Right lobe of liver (tissue), 6 donors: ENCODE results near the gene GRK1. TPM values are rescaled to one million over a fixed set of nuclear protein-coding genes. Genes with fewer than 3 reads are reported as not detected.

ENCODE experiments used
- ATAC-seq, 4 donors: fragments of 200-7000 bp; cut with Tn5 transposase; one replicate each; pipeline ENCODE4 v1.9.1; 2020; ENCODE audit warnings: mild to moderate bottlenecking in 4 of 4, moderate library complexity in 4 of 4
- DNase-seq, 3 donors: peaks; one replicate each; pipeline ENCODE4 v3.0.0-alpha.2; 2020
- H3K27ac ChIP-seq, 3 donors: fragments of 200-600 bp; one replicate each; pipeline ENCODE4 v1.8.0; 2022
- H3K27me3 ChIP-seq, 2 donors: fragments of 200-600 bp; one replicate each; pipeline ENCODE4 v1.8.0; 2022
- H3K36me3 ChIP-seq, 4 donors: fragments of 200-600 bp; sonication (generic) in 1 of 4; one replicate each; pipeline versions ENCODE4 v1.5.1 to v1.8.0; 2017 to 2022; ENCODE audit warnings: control low read depth in 1 of 4
- H3K4me1 ChIP-seq, 4 donors: fragments of 200-600 bp; sonication (generic) in 1 of 4; one replicate each; pipeline versions ENCODE4 v1.5.1 to v1.8.0; 2017 to 2022; ENCODE audit warnings: control low read depth in 1 of 4
- H3K4me3 ChIP-seq, 3 donors: fragments of 200-600 bp; one replicate each; pipeline ENCODE4 v1.8.0; 2022
- H3K9me3 ChIP-seq, 4 donors: fragments of 200-600 bp; sonication (generic) in 1 of 4; one replicate each; pipeline versions ENCODE4 v1.5.1 to v1.8.0; 2017 to 2022; ENCODE audit warnings: control low read depth in 1 of 4
- CTCF ChIP-seq, 4 donors: fragments of 200-600 bp in 3 of 4; fragments of 450-650 bp in 1 of 4; IDR thresholded peaks; one replicate each; pipeline versions ENCODE4 v1.5.1 to v1.8.0; 2016 to 2022; ENCODE audit warnings: antibody characterized with exemption in 4 of 4, mild to moderate bottlenecking in 2 of 4
- POLR2A ChIP-seq: fragments of 450-650 bp; IDR thresholded peaks from one replicate; pipeline ENCODE4 v1.6.1; 2017; ENCODE audit warnings: antibody characterized with exemption, mild to moderate bottlenecking
- WGBS: methylation state at CpG from one replicate; pipeline ENCODE4 v1.1.6; 2018; ENCODE audit warnings: low coverage, low lambda C conversion rate; ENCODE audit not compliant: insufficient coverage; ENCODE audit errors: missing lambda C conversion rate; 5-methylcytosine and 5-hydroxymethylcytosine counted together
- intact Hi-C, 2 donors: fragments of 100-400 bp; cut with DNase I; formaldehyde crosslinking; loops; one replicate each; pipeline versions ENCODE4 v1.11.2 to v1.14.1; 2022
- total RNA-seq, 6 experiments: library from RNA; depleted of rRNA in 2 of 6; stranded (reverse); fragments of >200 nt in 2 of 6; fragmentation: NEBNext Ultra II Directional in 3 of 6; extraction: Animal tissue kit (Norgen Biotek cat#: 25700) in 3 of 6; gene quantifications; one replicate each; pipeline versions ENCODE4 v1.1.0 to v1.2.4, GENCODE V29; 2016 to 2023
- donor health status: DM: no; HTN: yes; CAD: no.
- donor health status: DM: no; HTN: no; CAD: no.
- donor health status: DM: no; HTN: no; CAD: no.
- donor health status: DM: no; HTN: yes; CAD: no.
- donor health status: DM: no; HTN: yes; CAD: no.

GRK1 gene
- total RNA-seq, 6 experiments from 2014 or later, result not detected

GRCh38 chr13:113740661-113741060 is 73.6 kb downstream of the GRK1 start:
- TF ChIP-seq CTCF (IDR thresholded peaks at IDR 0.05) (no peak), POLR2A (no peak)
- DNase-seq (peak in 1 of 3 donors; percentile 39), ATAC-seq (no peak)
- Histone ChIP-seq H3K4me1 (peaks cover 0 to 4% (median 0%) of the 10 kb centered on the region in 4 donors), H3K9me3 (no peaks in the 10 kb centered on the region), H3K4me3 (no peak overlapping the region), H3K27me3 (no peaks in the 10 kb centered on the region), H3K27ac (no peak overlapping the region), H3K36me3 (no peaks in the 10 kb centered on the region)
- intact Hi-C loops, result no loop called here
- WGBS, result 60% methylated on average over 8 of the region's 16 CpGs

DNA sequence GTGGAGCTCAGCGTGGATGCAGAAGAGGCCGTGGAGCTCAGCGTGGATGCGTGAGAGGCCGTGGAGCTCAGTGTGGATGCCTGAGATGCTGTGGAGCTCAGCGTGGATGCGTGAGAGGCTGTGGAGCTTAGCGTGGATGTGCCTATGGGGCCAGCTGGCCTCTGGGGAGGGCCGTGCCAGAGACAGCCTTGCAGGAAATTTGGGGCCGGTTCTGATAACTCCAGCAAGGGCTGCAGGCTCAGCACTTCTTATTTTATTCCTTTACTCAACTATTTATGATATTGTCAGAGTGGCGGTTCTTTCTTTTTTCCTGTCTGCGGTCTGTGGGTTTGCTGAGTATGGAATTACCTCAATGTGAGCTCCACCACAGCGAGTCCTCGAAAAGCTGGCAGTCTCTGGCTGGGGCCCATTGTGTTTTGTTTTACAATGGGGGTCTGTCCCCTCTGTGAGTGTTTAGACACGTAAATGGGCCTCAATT is 74.2 kb downstream of the GRK1 start:
- H3K4me1 ChIP-seq, result peaks cover 0 to 4% (median 0%) of the 10 kb centered on the region in 4 donors
- ATAC-seq (peak in 1 of 4 donors; percentile 35), DNase-seq (no peak)
- H3K27ac ChIP-seq, result no peak overlapping the region
- H3K9me3 ChIP-seq, result no peaks in the 10 kb centered on the region
- intact Hi-C loops, result no loop called here
- no peak overlapping the region for H3K4me3 ChIP-seq
- H3K27me3 ChIP-seq, result no peaks in the 10 kb centered on the region
- H3K36me3 ChIP-seq, result no peaks in the 10 kb centered on the region
- TF ChIP-seq CTCF (IDR thresholded peaks at IDR 0.05), result no peak
- no peak for TF ChIP-seq POLR2A
- WGBS, result 57% methylated on average over 12 of the region's 15 CpGs

GRCh38 chr13:113742000-113742441 is 75.0 kb downstream of the GRK1 start:
- Histone ChIP-seq H3K9me3 (no peaks in the 10 kb centered on the region), H3K36me3 (no peaks in the 10 kb centered on the region), H3K4me1 (peaks cover 0 to 4% (median 0%) of the 10 kb centered on the region in 4 donors), H3K4me3 (no peak overlapping the region), H3K27me3 (no peaks in the 10 kb centered on the region), H3K27ac (no peak overlapping the region)
- DNase-seq (peak in 2 of 3 donors; percentile 58 to 71), ATAC-seq (peak; percentile 71 to 95 (median 85))
- intact Hi-C loops, result no loop called here
- 0% methylated on average over 1 of the region's 15 CpGs for WGBS
- TF ChIP-seq CTCF (IDR thresholded peaks at IDR 0.05) (no peak), POLR2A (no peak)

- ATAC-seq (no peak), DNase-seq (peak in 1 of 3 donors; percentile 51)
- H3K27me3 ChIP-seq, result no peaks in the 10 kb centered on the region
- H3K27ac ChIP-seq, result no peak overlapping the region
- H3K9me3 ChIP-seq, result no peaks in the 10 kb centered on the region
- H3K4me1 ChIP-seq, result peaks cover 0 to 4% (median 0%) of the 10 kb centered on the region in 4 donors
- no peak overlapping the region for H3K4me3 ChIP-seq
- intact Hi-C loops, result no loop called here
- TF ChIP-seq CTCF (IDR thresholded peaks at IDR 0.05), result no peak
- TF ChIP-seq POLR2A, result no peak
- no peaks in the 10 kb centered on the region for H3K36me3 ChIP-seq
- WGBS, result 45% methylated on average over 8 of the region's 21 CpGs
Observed at GRCh38 chr13:113742445-113743120, 75.6 kb downstream of the GRK1 start.
